ENCODE data around the gene XK. TPM values are rescaled to one million over a fixed set of nuclear protein-coding genes. Genes with fewer than 3 reads are reported as not detected.

XK gene
- total RNA-seq, 1 donor from 2014 or later, result 8.7 TPM

Other genes with a start within 250 kb of the XK start
- 0.16 TPM for gene LANCL3, start 114.1 kb upstream of the XK start, total RNA-seq
- 33.7 TPM for gene CYBB, start 94.3 kb downstream of the XK start, total RNA-seq
- gene DYNLT3, start 161.8 kb downstream of the XK start, total RNA-seq, result 16.8 TPM